ENCODE measurements around the gene PLEK2.

- TF ChIP-seq MYC (IDR thresholded peaks at IDR 0.05; ENCODE audit: borderline replicate concordance, low read length) (no peak), RAD21 (conservative IDR thresholded peaks at IDR 0.05 in 1 of 2, IDR thresholded peaks at IDR 0.05 in 1 of 2) (no peak), SREBF2 (IDR thresholded peaks at IDR 0.05) (no peak), CBX8 (IDR thresholded peaks at IDR 0.05) (no peak), JUNB (IDR thresholded peaks at IDR 0.05) (no peak), ZC3H11A (IDR thresholded peaks at IDR 0.05) (no peak), MAX (IDR thresholded peaks at IDR 0.05) (no peak), EP300 (IDR thresholded peaks at IDR 0.05) (no peak), POLR2A (IDR thresholded peaks at IDR 0.05; ENCODE audit: low read length) (no peak)
- TF ChIP-seq, protein P1, sequence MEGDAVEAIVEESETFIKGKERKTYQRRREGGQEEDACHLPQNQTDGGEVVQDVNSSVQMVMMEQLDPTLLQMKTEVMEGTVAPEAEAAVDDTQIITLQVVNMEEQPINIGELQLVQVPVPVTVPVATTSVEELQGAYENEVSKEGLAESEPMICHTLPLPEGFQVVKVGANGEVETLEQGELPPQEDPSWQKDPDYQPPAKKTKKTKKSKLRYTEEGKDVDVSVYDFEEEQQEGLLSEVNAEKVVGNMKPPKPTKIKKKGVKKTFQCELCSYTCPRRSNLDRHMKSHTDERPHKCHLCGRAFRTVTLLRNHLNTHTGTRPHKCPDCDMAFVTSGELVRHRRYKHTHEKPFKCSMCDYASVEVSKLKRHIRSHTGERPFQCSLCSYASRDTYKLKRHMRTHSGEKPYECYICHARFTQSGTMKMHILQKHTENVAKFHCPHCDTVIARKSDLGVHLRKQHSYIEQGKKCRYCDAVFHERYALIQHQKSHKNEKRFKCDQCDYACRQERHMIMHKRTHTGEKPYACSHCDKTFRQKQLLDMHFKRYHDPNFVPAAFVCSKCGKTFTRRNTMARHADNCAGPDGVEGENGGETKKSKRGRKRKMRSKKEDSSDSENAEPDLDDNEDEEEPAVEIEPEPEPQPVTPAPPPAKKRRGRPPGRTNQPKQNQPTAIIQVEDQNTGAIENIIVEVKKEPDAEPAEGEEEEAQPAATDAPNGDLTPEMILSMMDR (IDR thresholded peaks at IDR 0.05) = no peak
- TF ChIP-seq, protein P2, sequence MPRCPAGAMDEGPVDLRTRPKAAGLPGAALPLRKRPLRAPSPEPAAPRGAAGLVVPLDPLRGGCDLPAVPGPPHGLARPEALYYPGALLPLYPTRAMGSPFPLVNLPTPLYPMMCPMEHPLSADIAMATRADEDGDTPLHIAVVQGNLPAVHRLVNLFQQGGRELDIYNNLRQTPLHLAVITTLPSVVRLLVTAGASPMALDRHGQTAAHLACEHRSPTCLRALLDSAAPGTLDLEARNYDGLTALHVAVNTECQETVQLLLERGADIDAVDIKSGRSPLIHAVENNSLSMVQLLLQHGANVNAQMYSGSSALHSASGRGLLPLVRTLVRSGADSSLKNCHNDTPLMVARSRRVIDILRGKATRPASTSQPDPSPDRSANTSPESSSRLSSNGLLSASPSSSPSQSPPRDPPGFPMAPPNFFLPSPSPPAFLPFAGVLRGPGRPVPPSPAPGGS (IDR thresholded peaks at IDR 0.05) = no peak
These were observed 44.8 kb upstream of the PLEK2 start for GRCh38 chr14:67456732-67457131.
